T-cell (primary cell): ENCODE results near the gene BACH1. TPM values are rescaled to one million over a fixed set of nuclear protein-coding genes. Genes with fewer than 3 reads are reported as not detected.

ENCODE experiments used
- ATAC-seq, 4 experiments: fragments of 200-7000 bp in 3 of 4; fragments of 150-1000 bp in 1 of 4; cut with Tn5 transposase; replicated peaks in 1 of 4; 1 replicate in 3 of 4; 2 replicates in 1 of 4; pipeline ENCODE4 v1.10.0; 2021; ENCODE audit warnings: moderate library complexity in 3 of 4, mild to moderate bottlenecking in 2 of 4, moderate number of reproducible peaks in 1 of 4
- CTCF ChIA-PET, 2 donors: fragments of 300-600 bp; sonication (Branson Sonifier 250); formaldehyde crosslinking; loops; one replicate each; lab custom pipeline; 2022; ENCODE audit warnings: antibody characterized with exemption in 2 of 2; lab: Charles Lee
- POLR2A ChIA-PET, 2 donors: fragments of 300-600 bp; sonication (Branson Sonifier 250); formaldehyde crosslinking; loops; one replicate each; lab custom pipeline; 2022; ENCODE audit warnings: antibody characterized with exemption in 2 of 2; lab: Charles Lee
- DNase-seq, 35 experiments: peaks; one replicate each; pipeline versions ENCODE4 v3.0.0 to v3.0.0-alpha.2; 2013 to 2023
- H3K27ac ChIP-seq: one replicate; pipeline ENCODE4 v1.5.1; 2013; ENCODE audit warnings: low read length
- H3K27me3 ChIP-seq, 2 experiments: replicated peaks in 1 of 2; 1 replicate in 1 of 2; 2 replicates in 1 of 2; pipeline versions ENCODE4 v1.6.1 to v1.7.0; 2013; ENCODE audit warnings: low read length in 1 of 2, mixed read lengths in 1 of 2; ENCODE audit not compliant: control insufficient read depth in 2 of 2, insufficient read depth in 2 of 2; ENCODE audit errors: extremely low read depth in 1 of 2
- H3K36me3 ChIP-seq, 2 donors: 1 replicate in 1 of 2; 2 replicates in 1 of 2; pipeline versions ENCODE4 v1.6.1 to v1.7.0; 2013; ENCODE audit warnings: low read length in 1 of 2; ENCODE audit not compliant: control insufficient read depth in 2 of 2, insufficient read depth in 1 of 2; ENCODE audit errors: extremely low read depth in 1 of 2
- H3K4me1 ChIP-seq, 2 experiments: 1 replicate in 1 of 2; 2 replicates in 1 of 2; pipeline versions ENCODE4 v1.6.1 to v1.7.0; 2013; ENCODE audit warnings: low read length in 2 of 2, mixed read lengths in 1 of 2; ENCODE audit not compliant: insufficient read depth in 2 of 2, control insufficient read depth in 1 of 2; ENCODE audit errors: extremely low read depth in 1 of 2
- H3K4me3 ChIP-seq, 2 donors: 1 replicate in 1 of 2; 2 replicates in 1 of 2; pipeline versions ENCODE4 v1.5.1 to v1.7.0; 2013; ENCODE audit warnings: mild to moderate bottlenecking in 2 of 2, low read length in 1 of 2, moderate library complexity in 1 of 2; ENCODE audit not compliant: control insufficient read depth in 1 of 2; ENCODE audit errors: extremely low read depth in 1 of 2
- H3K9me3 ChIP-seq: 2 replicates; pipeline ENCODE4 v1.7.0; 2013
- H3K27ac Mint-ChIP-seq, 2 donors: one replicate each; pipeline ENCODE4 v1.8.0; 2020 to 2021; ENCODE audit warnings: mild to moderate bottlenecking in 2 of 2, mixed read lengths in 2 of 2
- H3K27me3 Mint-ChIP-seq, 2 donors: one replicate each; pipeline ENCODE4 v1.8.0; 2021 to 2022; ENCODE audit warnings: mixed read lengths in 2 of 2
- H3K36me3 Mint-ChIP-seq: one replicate; pipeline ENCODE4 v1.8.0; 2021; ENCODE audit warnings: mixed read lengths
- H3K4me1 Mint-ChIP-seq, 3 donors: one replicate each; pipeline ENCODE4 v1.8.0; 2020 to 2022; ENCODE audit warnings: mixed read lengths in 3 of 3, mild to moderate bottlenecking in 1 of 3
- H3K4me3 Mint-ChIP-seq, 3 donors: one replicate each; pipeline ENCODE4 v1.8.0; 2020 to 2022; ENCODE audit warnings: mild to moderate bottlenecking in 3 of 3, mixed read lengths in 3 of 3, moderate library complexity in 3 of 3
- H3K9me3 Mint-ChIP-seq, 3 donors: one replicate each; pipeline ENCODE4 v1.8.0; 2020 to 2022; ENCODE audit warnings: mixed read lengths in 3 of 3
- WGBS: methylation state at CpG from one replicate; pipeline ENCODE4 v1.1.5; 2013; ENCODE audit warnings: missing lambda C conversion rate; ENCODE audit not compliant: insufficient coverage; 5-methylcytosine and 5-hydroxymethylcytosine counted together
- total RNA-seq, 35 experiments: library from RNA in 6 of 35; stranded (reverse) in 6 of 35; fragments of 120-200 nt in 1 of 35; gene quantifications; one replicate each; pipeline versions ENCODE4 v1.2.1 to v1.2.4 and lab custom pipeline; 2013 to 2026

BACH1 gene
- total RNA-seq, 5 donors from 2014 or later (not counting 1 experiment from before 2014, with no cell fraction given), result 42.9 to 54.8 (median 52.8) TPM

DNA sequence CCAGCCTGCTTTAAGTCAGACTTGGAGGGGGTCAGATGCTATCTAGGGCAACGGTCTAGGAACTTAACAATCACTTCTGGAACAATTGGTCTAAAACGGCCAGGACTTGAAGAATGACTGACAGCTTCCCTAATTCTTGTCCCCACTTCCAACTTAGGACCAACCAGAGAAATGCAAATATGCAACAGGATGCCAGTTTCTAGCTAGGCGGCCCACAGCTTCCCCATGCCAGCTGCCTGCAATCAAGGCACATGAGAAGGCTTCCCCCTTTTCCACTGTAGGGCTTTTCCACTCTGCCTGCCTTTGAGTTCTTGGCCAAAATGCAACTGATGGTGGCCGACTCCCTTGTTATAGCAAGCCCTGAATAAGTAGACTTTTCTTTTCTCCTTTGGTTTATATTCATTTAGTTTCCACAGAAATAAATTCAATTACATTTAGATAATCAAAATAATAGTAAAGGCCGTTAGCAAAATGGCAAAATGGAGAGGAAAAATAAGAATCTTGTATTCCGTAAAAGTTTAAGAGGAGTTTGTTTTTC, 80.9 kb downstream of the BACH1 start:
- no peaks in the 10 kb centered on the region for H3K27me3 Mint-ChIP-seq
- no peak overlapping the region for H3K27ac ChIP-seq
- CTCF ChIA-PET, result interaction anchor here in 1 of 2 donors (0.7 kb wide), 1 partner anchor 8 kb away, joined by 3 read pairs; no protein-coding TSS in a partner anchor
- H3K36me3 ChIP-seq, result no peaks in the 10 kb centered on the region
- no peaks in the 10 kb centered on the region for H3K9me3 Mint-ChIP-seq
- POLR2A ChIA-PET, result no interaction called here
- ATAC-seq, result no peak
- 89% methylated on average over 3 of the region's 6 CpGs for WGBS
- H3K27me3 ChIP-seq, result no peaks in the 10 kb centered on the region
- peaks cover 5% of the 10 kb centered on the region for H3K36me3 Mint-ChIP-seq
- no peak overlapping the region for H3K4me3 ChIP-seq
- H3K27ac Mint-ChIP-seq, result no peak overlapping the region
- no peak overlapping the region for H3K4me3 Mint-ChIP-seq
- peaks cover 11 to 12% (median 11%) of the 10 kb centered on the region in 3 donors for H3K4me1 Mint-ChIP-seq
- no peak for DNase-seq
- peaks cover 0 to 7% of the 10 kb centered on the region in 2 experiments for H3K4me1 ChIP-seq
- no peaks in the 10 kb centered on the region for H3K9me3 ChIP-seq

GRCh38 chr21:29382030-29382654, 83.4 kb downstream of the BACH1 start:
- Mint-ChIP-seq H3K4me3 (no peak overlapping the region), H3K4me1 (peaks cover under 1 to 2% (median 2%) of the 10 kb centered on the region in 3 donors), H3K27me3 (no peaks in the 10 kb centered on the region), H3K36me3 (peaks cover 4% of the 10 kb centered on the region), H3K9me3 (no peaks in the 10 kb centered on the region), H3K27ac (no peak overlapping the region)
- 80% methylated on average over 1 of the region's 4 CpGs for WGBS
- ChIA-PET POLR2A (no interaction called here), CTCF (no interaction called here)
- no peaks in the 10 kb centered on the region for H3K9me3 ChIP-seq
- no peaks in the 10 kb centered on the region for H3K36me3 ChIP-seq
- no peaks in the 10 kb centered on the region for H3K27me3 ChIP-seq
- no peak overlapping the region for H3K4me3 ChIP-seq
- H3K4me1 ChIP-seq, result no peaks in the 10 kb centered on the region
- H3K27ac ChIP-seq, result no peak overlapping the region
- no peak for ATAC-seq
- DNase-seq, result no peak

GRCh38 chr21:29384683-29385359, 86.1 kb downstream of the BACH1 start:
- CTCF ChIA-PET, result interaction anchor here in 1 of 2 donors (0.6 kb wide), 1 partner anchor 136 kb away, joined by 3 read pairs; no protein-coding TSS in a partner anchor

DNA sequence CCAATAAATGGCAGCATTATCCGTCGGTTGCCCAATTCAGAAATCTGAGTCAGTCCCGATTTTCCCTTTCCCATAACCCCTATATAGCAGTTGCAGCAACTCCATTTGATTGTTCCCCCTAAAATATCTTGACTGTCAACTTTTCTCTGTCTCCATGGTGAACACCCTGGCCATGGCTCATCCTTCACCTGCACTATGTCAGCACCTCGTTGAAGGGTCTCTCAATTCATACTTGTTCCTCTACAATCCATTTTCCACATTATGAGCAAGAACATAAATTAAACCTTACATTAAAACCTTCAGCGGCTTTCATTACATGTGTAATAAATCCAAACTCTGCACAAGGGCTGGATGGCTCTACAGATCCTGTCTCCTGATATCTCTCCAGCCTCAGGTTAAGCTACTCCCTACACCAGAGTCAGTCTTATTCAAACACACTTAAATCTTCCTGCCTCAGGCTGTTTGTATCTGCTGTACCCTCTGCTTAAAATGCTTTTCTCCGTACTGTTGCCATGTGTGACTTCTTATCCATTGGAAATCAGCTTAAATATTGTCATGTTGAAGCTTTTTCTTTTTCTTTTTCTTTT, 87.3 kb downstream of the BACH1 start:
- DNase-seq, result no peak
- Histone ChIP-seq H3K4me3 (no peak overlapping the region), H3K9me3 (no peaks in the 10 kb centered on the region), H3K36me3 (no peaks in the 10 kb centered on the region), H3K27me3 (no peaks in the 10 kb centered on the region), H3K27ac (no peak overlapping the region), H3K4me1 (no peaks in the 10 kb centered on the region)
- no peaks in the 10 kb centered on the region for H3K27me3 Mint-ChIP-seq
- ChIA-PET CTCF (no interaction called here), POLR2A (no interaction called here)
- 94% methylated on average over 5 of the region's 6 CpGs for WGBS
- H3K4me1 Mint-ChIP-seq, result no peaks in the 10 kb centered on the region
- no peaks in the 10 kb centered on the region for H3K9me3 Mint-ChIP-seq
- no peak overlapping the region for H3K27ac Mint-ChIP-seq
- no peaks in the 10 kb centered on the region for H3K36me3 Mint-ChIP-seq
- ATAC-seq, result no peak
- no peak overlapping the region for H3K4me3 Mint-ChIP-seq

More at GRCh38 chr21:29384683-29385359, 86.1 kb downstream of the BACH1 start:
- POLR2A ChIA-PET, result no interaction called here
- H3K27ac ChIP-seq, result no peak overlapping the region
- H3K4me3 Mint-ChIP-seq, result no peak overlapping the region
- no peaks in the 10 kb centered on the region for H3K36me3 ChIP-seq
- H3K27me3 Mint-ChIP-seq, result no peaks in the 10 kb centered on the region
- ATAC-seq (no peak), DNase-seq (no peak)
- no peak overlapping the region for H3K4me3 ChIP-seq
- H3K27me3 ChIP-seq, result no peaks in the 10 kb centered on the region
- no peaks in the 10 kb centered on the region for H3K4me1 ChIP-seq
- 71% methylated on average over 2 of the region's 2 CpGs for WGBS
- H3K27ac Mint-ChIP-seq, result no peak overlapping the region
- no peaks in the 10 kb centered on the region for H3K9me3 ChIP-seq
- H3K9me3 Mint-ChIP-seq, result no peaks in the 10 kb centered on the region
- H3K4me1 Mint-ChIP-seq, result no peaks in the 10 kb centered on the region
- no peaks in the 10 kb centered on the region for H3K36me3 Mint-ChIP-seq

DNA sequence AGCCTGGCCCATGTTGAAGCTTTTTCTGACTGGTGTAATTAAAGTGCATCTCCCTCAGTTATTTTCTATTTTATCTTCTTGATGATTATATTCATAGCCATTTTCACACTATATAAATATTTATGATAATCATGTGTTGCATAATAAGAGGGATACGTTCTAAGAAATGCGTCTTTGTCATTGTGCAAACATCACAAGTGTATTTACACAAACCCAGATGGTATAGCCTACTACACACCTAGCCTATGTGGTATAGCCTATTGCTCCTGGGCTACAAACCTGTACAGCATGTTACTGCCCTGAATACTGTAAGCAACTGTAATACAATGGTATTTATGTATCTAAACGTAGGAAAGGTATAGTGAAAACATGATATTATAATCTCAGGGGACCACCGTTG, 88.1 kb downstream of the BACH1 start:
- 80% methylated on average over 1 of the region's 4 CpGs for WGBS
- ChIA-PET POLR2A (no interaction called here), CTCF (no interaction called here)
- Mint-ChIP-seq H3K27me3 (no peaks in the 10 kb centered on the region), H3K9me3 (no peaks in the 10 kb centered on the region), H3K4me3 (no peak overlapping the region), H3K27ac (no peak overlapping the region), H3K4me1 (no peaks in the 10 kb centered on the region), H3K36me3 (no peaks in the 10 kb centered on the region)
- Histone ChIP-seq H3K27ac (no peak overlapping the region), H3K36me3 (no peaks in the 10 kb centered on the region), H3K9me3 (no peaks in the 10 kb centered on the region), H3K4me3 (no peak overlapping the region), H3K4me1 (no peaks in the 10 kb centered on the region), H3K27me3 (no peaks in the 10 kb centered on the region)
- no peak for DNase-seq
- ATAC-seq, result no peak

DNA sequence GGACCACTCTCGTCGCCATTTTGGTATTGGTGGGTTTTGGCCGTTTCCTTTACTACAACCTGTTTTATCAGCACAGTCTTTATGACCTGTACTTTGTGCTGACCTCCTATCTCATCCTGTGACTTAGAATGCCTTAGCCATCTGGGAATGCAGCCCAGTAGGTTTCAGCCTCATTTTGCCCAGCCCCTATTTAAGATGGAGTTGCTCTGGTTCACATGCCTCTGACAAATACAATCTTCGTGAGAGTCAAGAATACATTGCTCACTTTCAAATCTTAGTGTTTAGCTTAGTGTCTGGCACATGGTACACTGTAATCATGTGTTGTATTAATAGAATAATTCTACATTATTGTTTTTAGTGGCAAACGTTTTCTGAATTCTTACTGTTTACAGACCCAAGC, 88.9 kb downstream of the BACH1 start:
- WGBS, result no CpG with 5 or more reads among the region's 5 CpGs
- Histone ChIP-seq H3K4me1 (no peaks in the 10 kb centered on the region), H3K27me3 (no peaks in the 10 kb centered on the region), H3K36me3 (no peaks in the 10 kb centered on the region), H3K9me3 (no peaks in the 10 kb centered on the region), H3K4me3 (no peak overlapping the region), H3K27ac (no peak overlapping the region)
- H3K27me3 Mint-ChIP-seq, result no peaks in the 10 kb centered on the region
- H3K36me3 Mint-ChIP-seq, result no peaks in the 10 kb centered on the region
- H3K4me1 Mint-ChIP-seq, result no peaks in the 10 kb centered on the region
- ATAC-seq, result no peak
- peaks cover 0 to 2% (median 0%) of the 10 kb centered on the region in 3 donors for H3K9me3 Mint-ChIP-seq
- POLR2A ChIA-PET, result no interaction called here
- H3K4me3 Mint-ChIP-seq, result no peak overlapping the region
- H3K27ac Mint-ChIP-seq, result no peak overlapping the region
- CTCF ChIA-PET, result no interaction called here
- no peak for DNase-seq
